ENCODE measurements around the gene MAGEF1.
A peak's percentile ranks its signal among the peaks of the same experiment; 100 is the strongest.

Gene MAGEF1

GRCh38 chr3:184691397-184692231 lies 20.2 kb downstream of the MAGEF1 start:
- peak in 26 of 56 donors; percentile 7 to 61 (median 42) for DNase-seq

- peak in 2 of 56 donors; percentile 11 to 13 for DNase-seq
These were observed 21.5 kb downstream of the MAGEF1 start for GRCh38 chr3:184690192-184690883.

GRCh38 chr3:184688882-184689271 lies 23.0 kb downstream of the MAGEF1 start:
- no peak for DNase-seq

- DNase-seq, result no peak
These were observed 23.5 kb downstream of the MAGEF1 start for GRCh38 chr3:184688251-184688881.

GRCh38 chr3:184687363-184688015 lies 24.4 kb downstream of the MAGEF1 start:
- DNase-seq, result peak in 25 of 56 donors; percentile 12 to 65 (median 30)

GRCh38 chr3:184685646-184686045 lies 26.2 kb downstream of the MAGEF1 start:
- peak in 1 of 56 donors; percentile 5 for DNase-seq

GRCh38 chr3:184685055-184685454 lies 26.8 kb downstream of the MAGEF1 start:
- DNase-seq, result no peak

GRCh38 chr3:184683900-184684560 lies 27.8 kb downstream of the MAGEF1 start:
- DNase-seq, result no peak

GRCh38 chr3:184683234-184683633 lies 28.6 kb downstream of the MAGEF1 start:
- no peak for DNase-seq

- no peak for DNase-seq
These were observed 29.2 kb downstream of the MAGEF1 start for GRCh38 chr3:184682671-184683070.

GRCh38 chr3:184680385-184681345 lies 31.2 kb downstream of the MAGEF1 start:
- no peak for DNase-seq

- DNase-seq, result peak in 1 of 56 donors; percentile 10
These were observed 32.6 kb downstream of the MAGEF1 start for GRCh38 chr3:184679056-184679816.

- DNase-seq, result peak in 1 of 56 donors; percentile 12
These were observed 33.4 kb downstream of the MAGEF1 start for GRCh38 chr3:184678317-184679055.

- no peak for DNase-seq
These were observed 34.2 kb downstream of the MAGEF1 start for GRCh38 chr3:184677344-184678316.

GRCh38 chr3:184676927-184677326 lies 34.9 kb downstream of the MAGEF1 start:
- DNase-seq, result peak in 10 of 56 donors; percentile 10 to 46 (median 22)

- no peak for DNase-seq
These were observed 37.2 kb downstream of the MAGEF1 start for GRCh38 chr3:184674626-184675025.
